HL-60/S4 treated with retinoic acid at 250 ng/mL for 4 days and 3 days (cell line): ENCODE data around the gene SLC12A5.

ENCODE experiments used
- in situ Hi-C: fragments of 300-500 bp; cut with MboI; formaldehyde crosslinking; loops from 2 replicates; pipeline ENCODE4 v1.7.0; 2022; ENCODE audit warnings: low sequenced_read_pairs

Gene SLC12A5

DNA sequence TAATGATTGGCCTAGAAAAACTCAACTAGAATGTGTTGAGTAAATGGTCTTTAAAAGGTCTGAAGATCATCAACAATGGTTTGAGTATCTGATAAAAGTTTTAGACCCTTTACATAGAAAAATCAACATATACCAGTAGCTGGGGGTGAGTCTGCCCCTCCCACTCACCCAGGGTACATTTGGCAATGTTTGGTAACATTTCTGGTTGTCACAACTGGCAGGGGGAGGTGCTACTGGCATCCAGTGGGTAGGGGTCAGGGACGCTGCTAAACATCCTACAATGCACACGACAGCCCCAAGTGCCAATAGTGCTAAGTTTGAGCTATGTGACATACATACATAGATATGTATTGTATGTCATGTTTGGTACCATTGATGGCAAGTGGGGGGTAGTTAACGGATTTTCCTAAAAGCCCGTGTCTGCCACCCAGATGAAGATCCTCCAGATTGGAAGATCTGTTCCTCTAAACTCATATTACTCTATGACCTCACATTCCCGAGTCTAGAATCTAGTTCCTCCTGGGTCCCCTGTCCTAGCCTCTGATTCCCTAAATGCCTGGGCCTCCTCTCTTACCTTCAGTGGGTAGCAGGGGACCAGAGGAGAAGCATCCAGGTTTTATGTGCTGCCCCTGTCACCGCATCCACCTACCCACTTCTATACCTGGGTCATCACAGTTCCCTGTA lies 22.9 kb upstream of the SLC12A5 start:
- in situ Hi-C loops = no loop called here

DNA sequence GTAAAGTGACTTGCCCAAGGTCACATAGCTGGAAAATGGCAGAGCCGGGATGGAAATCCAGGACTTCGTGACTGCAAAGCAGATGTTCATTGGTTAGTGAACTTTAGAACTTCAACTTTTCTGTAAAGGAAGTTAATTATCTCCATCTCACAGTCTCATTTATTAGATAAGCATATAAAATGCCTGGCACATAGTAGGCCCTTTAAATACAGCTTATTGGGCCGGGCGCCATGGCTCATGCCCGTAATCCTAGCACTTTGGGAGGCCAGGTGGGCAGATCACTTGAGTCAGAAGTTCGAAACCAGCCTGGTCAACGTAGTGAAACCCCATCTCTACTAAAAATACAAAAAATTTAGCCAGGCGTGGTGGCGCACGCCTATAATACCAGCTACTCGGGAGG lies 22.1 kb upstream of the SLC12A5 start:
- in situ Hi-C loops = no loop called here

DNA sequence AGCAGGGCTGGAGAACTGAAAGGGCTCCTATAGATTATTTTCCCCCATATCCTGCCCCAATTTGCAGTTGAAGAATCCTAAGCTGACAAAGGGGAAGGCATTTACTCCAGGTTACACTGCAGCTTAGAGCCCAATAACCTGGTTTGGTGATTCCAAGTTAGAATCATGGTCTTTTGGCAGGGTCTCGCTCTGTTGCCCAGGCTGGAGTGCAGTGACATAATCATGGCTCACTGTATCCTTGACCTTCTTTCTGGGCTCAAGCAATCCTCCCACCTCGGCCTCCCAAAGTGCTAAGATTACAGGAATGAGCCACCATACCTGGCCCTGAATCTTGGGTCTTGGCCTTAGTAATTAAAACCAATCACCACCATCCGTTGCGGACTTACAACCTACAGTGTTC lies 21.3 kb upstream of the SLC12A5 start:
- in situ Hi-C loops = no loop called here

DNA sequence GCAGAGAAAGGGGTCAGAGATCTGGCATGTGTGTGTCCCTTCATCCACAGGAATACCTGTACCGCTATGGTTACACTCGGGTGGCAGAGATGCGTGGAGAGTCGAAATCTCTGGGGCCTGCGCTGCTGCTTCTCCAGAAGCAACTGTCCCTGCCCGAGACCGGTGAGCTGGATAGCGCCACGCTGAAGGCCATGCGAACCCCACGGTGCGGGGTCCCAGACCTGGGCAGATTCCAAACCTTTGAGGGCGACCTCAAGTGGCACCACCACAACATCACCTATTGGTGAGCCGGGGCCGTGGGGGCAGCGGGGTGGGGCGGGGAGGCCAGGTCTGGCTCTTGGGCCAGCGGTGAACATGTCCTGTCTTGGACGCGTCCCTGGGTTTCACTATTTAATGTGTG lies 19.2 kb upstream of the SLC12A5 start:
- in situ Hi-C loops = no loop called here

DNA sequence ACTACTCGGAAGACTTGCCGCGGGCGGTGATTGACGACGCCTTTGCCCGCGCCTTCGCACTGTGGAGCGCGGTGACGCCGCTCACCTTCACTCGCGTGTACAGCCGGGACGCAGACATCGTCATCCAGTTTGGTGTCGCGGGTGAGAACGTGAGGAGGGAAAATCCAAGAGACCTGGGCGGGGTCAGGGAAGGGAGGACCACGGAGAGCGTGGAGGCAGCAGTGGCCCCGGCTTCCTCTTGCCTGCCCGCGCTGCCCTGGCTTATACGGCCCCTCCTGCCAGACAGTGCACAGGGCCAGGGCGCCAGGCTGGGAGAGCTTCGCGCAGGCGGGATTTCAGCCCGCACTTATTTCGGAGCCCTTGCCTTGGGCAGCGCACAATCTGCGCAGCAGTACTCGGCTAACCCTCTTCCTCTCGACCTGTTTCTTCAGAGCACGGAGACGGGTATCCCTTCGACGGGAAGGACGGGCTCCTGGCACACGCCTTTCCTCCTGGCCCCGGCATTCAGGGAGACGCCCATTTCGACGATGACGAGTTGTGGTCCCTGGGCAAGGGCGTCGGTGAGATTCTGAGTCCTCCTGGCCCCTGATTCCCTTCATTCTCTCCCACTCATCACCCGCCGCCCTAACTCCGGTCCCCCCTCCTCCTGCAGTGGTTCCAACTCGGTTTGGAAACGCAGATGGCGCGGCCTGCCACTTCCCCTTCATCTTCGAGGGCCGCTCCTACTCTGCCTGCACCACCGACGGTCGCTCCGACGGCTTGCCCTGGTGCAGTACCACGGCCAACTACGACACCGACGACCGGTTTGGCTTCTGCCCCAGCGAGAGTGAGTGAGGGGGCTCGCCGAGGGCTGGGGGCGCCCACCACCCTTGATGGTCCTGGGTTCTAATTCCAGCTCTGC lies 18.3 kb upstream of the SLC12A5 start:
- in situ Hi-C loops = no loop called here

DNA sequence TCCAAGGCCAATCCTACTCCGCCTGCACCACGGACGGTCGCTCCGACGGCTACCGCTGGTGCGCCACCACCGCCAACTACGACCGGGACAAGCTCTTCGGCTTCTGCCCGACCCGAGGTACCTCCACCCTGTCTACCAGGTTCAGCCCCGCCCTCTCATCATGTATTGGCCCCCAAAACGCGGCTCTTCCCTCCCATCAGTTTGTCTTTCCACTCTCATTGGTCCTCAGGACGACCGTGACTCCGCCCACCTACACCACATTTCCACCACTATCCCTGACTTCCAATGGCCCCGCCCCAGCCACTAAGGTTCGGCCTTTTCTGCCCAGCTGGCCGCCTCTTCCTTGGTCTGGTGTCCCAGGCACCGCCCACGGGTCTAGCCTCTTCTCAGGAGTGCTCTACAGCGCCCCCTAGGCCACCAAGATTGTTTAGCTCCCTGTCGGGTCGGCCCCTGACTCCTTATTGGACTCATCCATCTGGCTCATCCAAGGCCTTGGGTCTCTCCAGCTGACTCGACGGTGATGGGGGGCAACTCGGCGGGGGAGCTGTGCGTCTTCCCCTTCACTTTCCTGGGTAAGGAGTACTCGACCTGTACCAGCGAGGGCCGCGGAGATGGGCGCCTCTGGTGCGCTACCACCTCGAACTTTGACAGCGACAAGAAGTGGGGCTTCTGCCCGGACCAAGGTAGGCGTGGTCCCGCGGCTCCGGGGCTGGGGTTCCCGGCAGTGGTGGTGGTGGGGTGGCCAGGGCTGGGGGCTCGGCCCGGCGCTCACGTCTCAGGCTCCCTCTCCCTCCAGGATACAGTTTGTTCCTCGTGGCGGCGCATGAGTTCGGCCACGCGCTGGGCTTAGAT lies 17.2 kb upstream of the SLC12A5 start:
- in situ Hi-C loops = no loop called here

DNA sequence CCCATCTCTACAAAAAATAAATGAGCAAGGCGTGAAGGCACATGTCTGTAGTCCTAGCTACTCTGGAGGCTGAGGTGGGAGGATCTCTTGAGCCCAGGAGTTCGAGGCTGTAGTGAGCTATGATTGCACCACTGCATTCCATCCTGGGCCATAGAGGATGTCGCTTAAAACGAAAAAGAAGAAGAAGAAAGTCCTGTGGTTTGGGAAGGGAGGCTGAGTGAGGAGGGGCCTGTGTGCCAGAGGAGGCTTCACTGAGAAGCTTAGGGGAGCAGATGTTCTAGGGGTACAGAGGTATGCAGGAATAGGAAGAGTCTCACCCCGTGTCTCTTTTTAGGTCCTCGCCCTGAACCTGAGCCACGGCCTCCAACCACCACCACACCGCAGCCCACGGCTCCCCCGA lies 16.1 kb upstream of the SLC12A5 start:
- in situ Hi-C loops = no loop called here

DNA sequence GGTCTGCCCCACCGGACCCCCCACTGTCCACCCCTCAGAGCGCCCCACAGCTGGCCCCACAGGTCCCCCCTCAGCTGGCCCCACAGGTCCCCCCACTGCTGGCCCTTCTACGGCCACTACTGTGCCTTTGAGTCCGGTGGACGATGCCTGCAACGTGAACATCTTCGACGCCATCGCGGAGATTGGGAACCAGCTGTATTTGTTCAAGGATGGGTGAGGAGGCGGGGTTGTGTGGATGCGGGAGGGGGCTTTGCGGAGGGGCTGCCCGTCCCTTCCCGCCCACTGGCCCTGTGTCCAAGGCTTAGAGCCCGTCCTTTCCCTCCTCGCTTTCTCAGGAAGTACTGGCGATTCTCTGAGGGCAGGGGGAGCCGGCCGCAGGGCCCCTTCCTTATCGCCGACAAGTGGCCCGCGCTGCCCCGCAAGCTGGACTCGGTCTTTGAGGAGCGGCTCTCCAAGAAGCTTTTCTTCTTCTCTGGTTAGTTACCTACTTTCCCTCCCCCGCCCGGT lies 15.6 kb upstream of the SLC12A5 start:
- in situ Hi-C loops = no loop called here

DNA sequence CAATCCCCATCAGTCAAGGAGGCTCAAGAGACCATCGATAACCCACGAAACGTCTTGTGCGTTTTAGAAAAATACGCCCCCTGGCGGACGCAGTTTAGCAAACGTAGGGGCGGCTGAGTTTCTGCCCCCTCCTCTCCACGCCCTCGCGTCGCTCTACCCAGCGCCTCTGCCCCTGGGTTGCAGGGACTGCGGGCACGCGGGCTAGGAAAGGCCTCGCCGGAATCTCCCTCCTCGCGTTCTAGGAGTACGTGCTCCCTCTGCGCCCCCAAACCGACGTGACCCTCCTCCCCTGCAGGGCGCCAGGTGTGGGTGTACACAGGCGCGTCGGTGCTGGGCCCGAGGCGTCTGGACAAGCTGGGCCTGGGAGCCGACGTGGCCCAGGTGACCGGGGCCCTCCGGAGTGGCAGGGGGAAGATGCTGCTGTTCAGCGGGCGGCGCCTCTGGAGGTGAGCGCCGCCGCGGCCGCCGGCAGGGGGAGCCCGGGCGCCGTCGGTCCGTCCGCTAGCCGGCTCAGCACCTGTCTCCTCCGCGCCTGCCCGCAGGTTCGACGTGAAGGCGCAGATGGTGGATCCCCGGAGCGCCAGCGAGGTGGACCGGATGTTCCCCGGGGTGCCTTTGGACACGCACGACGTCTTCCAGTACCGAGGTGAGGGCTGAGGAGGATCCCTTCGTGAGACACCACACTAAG lies 15.0 kb upstream of the SLC12A5 start:
- in situ Hi-C loops = no loop called here

DNA sequence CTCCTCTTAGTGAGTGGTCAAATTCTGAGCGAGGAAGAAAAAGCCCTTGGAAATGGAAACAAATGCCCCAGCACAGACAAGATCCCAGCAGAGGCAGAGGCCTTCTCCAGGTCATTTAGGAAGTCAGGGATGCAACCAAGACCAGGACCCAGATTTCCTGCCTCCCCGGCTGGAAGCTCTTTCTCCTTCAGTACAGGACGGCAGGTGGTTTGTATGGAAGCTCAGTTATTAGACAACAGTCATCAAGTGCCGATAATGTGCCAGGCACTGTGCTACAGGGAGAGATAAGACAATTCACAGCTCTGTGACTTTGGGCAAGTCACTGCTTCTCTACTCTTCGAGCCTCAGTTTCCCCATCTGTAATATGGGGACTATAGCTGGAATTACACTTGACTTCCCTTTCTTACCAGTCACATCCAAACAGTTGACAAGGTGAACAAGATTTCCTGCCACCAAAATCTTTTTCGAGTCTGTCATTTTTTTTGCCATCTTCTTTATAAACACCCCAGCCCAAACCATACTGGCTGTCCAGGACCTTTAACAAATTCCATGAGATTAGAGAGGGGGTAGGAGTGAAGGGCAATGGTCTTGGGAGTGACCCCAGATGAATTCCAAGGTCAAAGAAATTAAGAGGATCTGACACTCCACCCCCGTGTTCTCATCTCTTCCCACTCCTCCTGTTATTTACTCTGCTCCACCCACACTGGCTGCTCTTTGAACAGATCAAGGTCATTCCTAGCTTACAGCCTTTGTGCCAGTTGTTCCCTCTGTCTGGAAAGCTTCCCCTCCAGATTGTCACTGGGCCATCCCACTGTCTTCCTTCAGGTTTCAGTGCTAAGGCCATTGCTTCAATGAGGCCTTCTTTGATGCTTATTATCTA lies 14.3 kb upstream of the SLC12A5 start:
- in situ Hi-C loops = no loop called here

DNA sequence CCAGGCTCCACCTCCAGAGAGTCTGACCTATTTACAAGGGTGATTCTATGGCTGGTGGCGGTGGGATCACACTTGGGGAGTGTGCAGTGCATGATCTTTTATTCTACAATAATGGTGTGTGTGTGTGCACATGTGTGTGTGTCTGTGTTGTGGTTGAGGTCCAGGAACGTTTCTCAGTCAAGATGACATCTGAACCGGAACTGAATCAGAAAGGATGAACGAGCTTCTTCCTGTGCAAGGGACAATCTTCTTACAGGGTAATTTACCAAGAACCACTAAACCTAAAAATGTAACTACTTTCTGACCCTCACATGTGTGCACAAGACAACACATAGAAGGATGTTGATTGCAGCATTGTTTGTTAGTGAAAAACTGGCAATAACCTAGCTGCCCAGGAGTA lies 11.7 kb upstream of the SLC12A5 start:
- in situ Hi-C loops = no loop called here

DNA sequence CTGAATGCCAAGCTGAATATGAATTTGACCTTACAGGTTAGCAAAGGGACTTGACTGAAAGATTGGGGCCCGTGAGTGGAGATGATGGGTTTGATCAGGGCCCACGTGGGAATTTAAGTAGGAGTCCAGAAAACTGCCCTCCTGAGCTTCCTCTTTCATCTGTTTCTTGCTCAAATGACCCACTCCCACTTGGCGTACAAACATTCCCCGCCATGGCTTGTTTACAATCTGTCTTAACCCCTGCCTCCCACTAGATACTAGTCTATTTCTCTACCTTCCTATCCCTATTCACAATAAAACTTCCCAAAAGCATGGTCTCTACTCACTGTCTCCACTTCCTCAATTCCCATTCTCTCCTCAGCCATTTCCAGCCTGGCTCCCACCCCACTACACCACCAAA lies 10.9 kb upstream of the SLC12A5 start:
- in situ Hi-C loops = no loop called here

DNA sequence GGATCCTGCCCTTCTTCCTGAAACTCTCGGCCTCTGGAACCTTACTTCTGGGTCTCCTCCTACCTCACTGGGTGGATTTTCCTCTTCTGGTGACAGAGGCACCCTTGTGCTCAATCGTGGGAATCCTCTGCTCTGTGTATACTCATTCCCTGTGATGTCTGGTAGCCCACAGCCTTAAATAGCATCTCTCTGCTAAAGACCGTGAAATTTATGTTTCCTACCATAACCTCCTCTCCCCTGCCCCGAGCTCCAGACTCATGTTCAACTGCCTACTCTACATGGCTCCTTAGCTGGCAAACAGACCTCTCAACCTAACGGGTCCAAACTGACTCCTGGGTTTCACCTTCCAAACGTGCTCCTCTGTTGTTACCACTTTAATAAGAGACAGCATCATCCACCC lies 10.4 kb upstream of the SLC12A5 start:
- in situ Hi-C loops = no loop called here

DNA sequence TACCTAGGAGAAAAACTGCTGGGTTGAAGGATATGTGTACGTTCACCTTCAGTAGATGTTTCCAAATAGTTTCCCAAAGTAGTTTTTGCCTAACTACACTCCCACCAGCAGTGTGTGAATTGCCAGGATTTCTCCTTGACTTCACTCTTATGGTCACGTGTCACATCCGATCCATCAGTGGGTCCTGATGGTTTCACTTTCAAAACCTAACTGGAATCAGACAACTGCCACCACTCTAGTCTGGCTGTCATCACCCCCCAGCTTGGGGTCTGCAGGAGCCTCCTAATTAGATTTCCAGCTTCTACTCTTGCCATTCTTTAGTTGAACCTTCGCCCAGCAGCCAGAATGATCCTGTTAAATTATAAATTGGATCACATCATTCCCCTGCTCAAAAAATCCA lies 8.5 kb upstream of the SLC12A5 start:
- in situ Hi-C loops = no loop called here

DNA sequence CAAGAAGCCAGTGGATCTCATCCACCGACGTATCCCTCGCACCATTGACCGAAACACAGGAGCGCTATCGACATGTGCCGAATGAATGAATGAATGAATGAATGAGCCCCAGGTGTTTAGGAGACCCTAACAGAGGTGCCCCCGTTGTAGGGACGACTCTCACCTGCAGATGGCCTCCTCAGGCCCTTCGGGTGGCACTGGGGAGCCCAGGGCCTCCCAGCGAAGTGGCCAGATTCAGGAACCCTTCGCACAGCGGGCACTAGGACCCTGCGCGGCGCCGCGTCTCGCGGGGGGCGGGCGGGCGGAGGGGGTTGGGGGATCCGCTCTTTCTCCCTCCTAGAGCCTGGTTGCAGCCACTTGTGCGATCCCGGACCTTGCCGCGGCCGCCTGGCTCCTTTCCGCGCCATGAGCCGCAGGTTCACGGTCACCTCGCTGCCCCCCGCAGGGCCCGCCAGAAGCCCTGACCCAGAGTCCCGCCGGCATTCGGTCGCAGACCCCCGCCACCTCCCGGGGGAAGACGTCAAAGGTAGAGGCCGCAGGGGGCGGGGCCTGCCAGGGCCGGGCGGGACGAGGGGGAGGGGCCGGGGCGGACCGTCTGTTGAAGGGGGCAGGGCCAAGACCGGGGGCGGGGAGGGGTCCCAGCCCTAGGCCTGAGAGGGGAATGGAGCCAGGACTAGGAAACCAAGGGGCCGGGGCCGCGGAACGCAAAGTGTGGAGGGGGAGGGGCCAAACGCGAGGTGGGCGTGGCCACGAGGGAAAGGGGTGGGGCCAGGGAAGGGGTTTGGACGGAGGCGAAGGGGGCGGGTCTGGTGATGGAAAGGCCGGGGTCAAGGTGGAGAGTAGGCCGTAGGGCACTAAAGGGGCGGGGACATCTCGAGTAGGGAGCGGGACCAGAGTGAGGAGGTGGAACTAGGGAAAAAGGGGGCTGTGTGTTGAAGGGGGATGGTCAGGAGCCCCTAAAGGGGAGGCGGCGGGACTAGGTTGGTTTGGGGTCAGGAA lies 7.4 kb upstream of the SLC12A5 start:
- in situ Hi-C loops = no loop called here

DNA sequence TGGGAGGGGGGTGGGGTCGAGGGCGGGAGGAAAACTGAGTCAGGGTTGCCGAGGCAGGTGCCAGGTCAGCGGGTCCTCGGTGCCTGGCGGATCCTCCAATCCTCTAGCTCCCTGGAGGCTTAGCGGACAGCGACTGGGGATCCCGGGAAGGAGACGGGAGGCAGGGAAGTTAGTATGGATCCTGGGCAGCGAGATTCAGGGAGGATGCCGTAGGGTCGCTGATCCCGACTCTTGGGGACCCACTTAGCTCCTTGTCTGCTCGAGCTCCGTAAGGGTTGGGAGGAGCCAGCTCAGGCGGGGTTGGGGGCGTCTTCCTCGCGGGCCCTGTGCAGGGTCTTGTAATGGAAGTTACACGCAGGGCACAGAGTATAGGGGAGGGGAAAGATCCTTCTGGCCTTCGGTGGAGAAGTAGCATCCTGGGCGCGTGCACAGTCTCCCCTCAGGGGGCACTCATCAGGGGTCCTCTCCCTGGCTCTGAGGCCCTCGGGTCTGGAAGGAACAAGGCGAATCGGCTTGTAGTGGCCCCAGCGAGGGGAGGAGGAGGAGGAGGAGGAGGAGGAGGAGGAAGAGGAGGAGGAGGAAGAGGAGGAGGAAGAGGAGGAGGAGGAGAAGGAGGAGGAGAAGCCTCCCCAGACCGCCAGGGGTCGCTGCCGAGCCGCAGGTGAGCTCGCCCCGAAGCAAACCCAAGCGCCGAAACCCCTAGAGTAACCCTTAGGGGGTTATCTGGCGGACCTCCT lies 6.4 kb upstream of the SLC12A5 start:
- in situ Hi-C loops = no loop called here

DNA sequence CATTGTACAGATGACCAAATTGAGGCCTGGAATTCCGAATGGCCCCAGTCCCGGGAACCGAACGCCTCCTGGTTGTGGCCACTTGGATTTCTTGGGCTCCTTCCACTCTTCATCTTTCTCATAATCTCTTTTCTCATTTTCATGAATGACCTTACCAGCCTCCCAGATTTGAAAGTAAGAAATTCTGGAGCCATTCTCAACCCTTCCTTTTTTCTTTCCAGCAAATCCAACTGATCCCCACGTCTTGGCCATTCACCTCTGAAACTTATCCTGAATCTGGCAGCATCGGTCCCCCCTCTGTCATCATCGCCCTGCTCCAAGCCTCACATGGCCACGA lies 5.9 kb upstream of the SLC12A5 start:
- in situ Hi-C loops = no loop called here

DNA sequence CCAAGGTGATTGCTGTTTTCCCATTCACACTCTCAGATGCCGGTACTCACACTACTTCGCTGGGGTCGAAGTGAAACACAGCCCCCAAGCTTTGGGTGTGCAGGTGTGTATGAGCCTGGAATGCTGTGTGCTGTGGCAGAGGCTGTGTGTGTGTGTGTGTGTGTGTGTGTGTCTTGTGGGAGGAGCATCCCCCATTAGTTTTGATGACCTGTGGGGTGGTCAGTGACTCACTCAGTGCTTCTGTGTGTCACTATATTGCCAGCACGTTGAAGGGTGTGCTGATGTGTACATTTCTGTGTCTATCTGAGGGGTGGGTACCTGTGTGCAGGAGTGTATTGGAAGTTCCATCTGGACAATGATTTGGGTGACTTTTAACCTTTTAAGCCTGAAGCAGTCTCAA lies 5.0 kb upstream of the SLC12A5 start:
- in situ Hi-C loops = no loop called here
